Brain microvascular endothelial cell (primary cell): Measurements from ENCODE around the gene TNFSF9.

Experiments
- DNase-seq: peaks from one replicate; pipeline ENCODE4 v3.0.0-alpha.2; 2020
- H3K27ac ChIP-seq: fragments of 250-450 bp; sonication (Bioruptor Pico); 2 replicates; pipeline ENCODE4 v1.5.1; 2020; ENCODE audit warnings: mild to moderate bottlenecking, moderate library complexity
- H3K27me3 ChIP-seq: fragments of 250-450 bp; sonication (Bioruptor Pico); replicated peaks from 2 replicates; pipeline ENCODE4 v1.5.1; 2020; ENCODE audit warnings: mild to moderate bottlenecking
- H3K36me3 ChIP-seq: fragments of 250-450 bp; sonication (Bioruptor Pico); replicated peaks from 2 replicates; pipeline ENCODE4 v1.5.1; 2020; ENCODE audit warnings: mild to moderate bottlenecking
- H3K4me3 ChIP-seq: 2 replicates; pipeline ENCODE4 v1.5.1; 2011; ENCODE audit warnings: low read depth, mild to moderate bottlenecking, control low read depth, low read length, moderate library complexity
- CTCF ChIP-seq: IDR thresholded peaks from 2 replicates; pipeline ENCODE4 v1.5.1; 2011; ENCODE audit warnings: low read depth, mild to moderate bottlenecking, moderate library complexity, low read length, control low read depth, inconsistent platforms; ENCODE audit errors: missing control alignments
- in situ Hi-C: cut with HindIII; loops from 2 replicates; pipeline ENCODE4 v1.10.0; 2017; ENCODE audit warnings: low sequenced_read_pairs, low pct_ligation_motif_present

TNFSF9 gene

GRCh38 chr19:6514926-6515544, 15.8 kb upstream of the TNFSF9 start:
- in situ Hi-C loops: no loop called here
- Histone ChIP-seq H3K36me3 (no peaks in the 10 kb centered on the region), H3K4me3 (no peak overlapping the region), H3K27ac (no peak overlapping the region), H3K27me3 (no peaks in the 10 kb centered on the region)
- no peak for DNase-seq
- no peak for TF ChIP-seq CTCF

GRCh38 chr19:6516018-6516658, 14.7 kb upstream of the TNFSF9 start:
- in situ Hi-C loops: no loop called here
- TF ChIP-seq CTCF: no peak
- no peaks in the 10 kb centered on the region for H3K36me3 ChIP-seq
- DNase-seq: peak; percentile 94
- H3K4me3 ChIP-seq: peak overlapping the region; percentile 62
- no peaks in the 10 kb centered on the region for H3K27me3 ChIP-seq
- H3K27ac ChIP-seq: no peak overlapping the region

- peak; percentile 98 for TF ChIP-seq CTCF
- Histone ChIP-seq H3K36me3 (no peaks in the 10 kb centered on the region), H3K4me3 (peak overlapping the region; percentile 62), H3K27me3 (no peaks in the 10 kb centered on the region), H3K27ac (no peak overlapping the region)
- peak; percentile 64 for DNase-seq
- in situ Hi-C loops: no loop called here
Observed at GRCh38 chr19:6516659-6517291, 14.1 kb upstream of the TNFSF9 start.

- TF ChIP-seq CTCF: no peak
- no peak overlapping the region for H3K27ac ChIP-seq
- in situ Hi-C loops: no loop called here
- no peak for DNase-seq
- H3K4me3 ChIP-seq: no peak overlapping the region
- no peaks in the 10 kb centered on the region for H3K36me3 ChIP-seq
- no peaks in the 10 kb centered on the region for H3K27me3 ChIP-seq
Observed at GRCh38 chr19:6518145-6518911, 12.5 kb upstream of the TNFSF9 start.

GRCh38 chr19:6519289-6519688, 11.5 kb upstream of the TNFSF9 start:
- TF ChIP-seq CTCF: no peak
- H3K27ac ChIP-seq: no peak overlapping the region
- H3K4me3 ChIP-seq: no peak overlapping the region
- in situ Hi-C loops: no loop called here
- peak; percentile 36 for DNase-seq
- no peaks in the 10 kb centered on the region for H3K36me3 ChIP-seq
- H3K27me3 ChIP-seq: no peaks in the 10 kb centered on the region
